MM.1S (cell line): Measurements from ENCODE around the gene UST.

Experiments
- DNase-seq: peaks from one replicate; pipeline ENCODE4 v3.0.0-alpha.2; 2015
- H2AFZ ChIP-seq: fragments of 300-600 bp; sonication (generic); 2 replicates; pipeline ENCODE4 v1.6.0; 2016; ENCODE audit warnings: antibody characterized with exemption, low read length
- H3F3A ChIP-seq: fragments of 300-600 bp; sonication (generic); 2 replicates; pipeline ENCODE4 v1.6.1; 2016; ENCODE audit warnings: mild to moderate bottlenecking, antibody characterized with exemption, low read length, moderate library complexity, mixed read lengths; ENCODE audit not compliant: insufficient read depth
- H3K27ac ChIP-seq: fragments of 300-600 bp; sonication (generic); 2 replicates; pipeline ENCODE4 v1.5.1; 2016; ENCODE audit warnings: mild to moderate bottlenecking, low read length
- H3K27me3 ChIP-seq: fragments of 300-600 bp; sonication (generic); replicated peaks from 2 replicates; pipeline ENCODE4 v1.6.0; 2016; ENCODE audit warnings: low read length; ENCODE audit not compliant: insufficient read depth
- H3K36me3 ChIP-seq: fragments of 300-600 bp; sonication (generic); replicated peaks from 2 replicates; pipeline ENCODE4 v1.6.1; 2016; ENCODE audit warnings: mild to moderate bottlenecking, low read length, mixed read lengths; ENCODE audit not compliant: insufficient read depth
- H3K4me1 ChIP-seq: fragments of 300-600 bp; sonication (generic); 2 replicates; pipeline ENCODE4 v1.6.1; 2016; ENCODE audit warnings: low read length, mixed read lengths
- H3K4me2 ChIP-seq: fragments of 300-600 bp; sonication (generic); 2 replicates; pipeline ENCODE4 v1.6.0; 2016; ENCODE audit warnings: low read depth, low read length
- H3K4me3 ChIP-seq: fragments of 300-600 bp; sonication (generic); 2 replicates; pipeline ENCODE4 v1.5.1; 2016; ENCODE audit warnings: low read length, mixed read lengths
- H3K79me2 ChIP-seq: fragments of 300-600 bp; sonication (generic); 2 replicates; pipeline ENCODE4 v1.6.1; 2016; ENCODE audit warnings: mixed run types, low read length, mixed read lengths
- H3K9ac ChIP-seq: fragments of 300-600 bp; sonication (generic); 2 replicates; pipeline ENCODE4 v1.6.1; 2016; ENCODE audit warnings: low read length, mixed read lengths
- H3K9me2 ChIP-seq: fragments of 300-600 bp; sonication (generic); replicated peaks from 2 replicates; pipeline ENCODE4 v1.6.1; 2016; ENCODE audit warnings: mild to moderate bottlenecking, low read length, mixed read lengths; ENCODE audit not compliant: insufficient read depth
- H3K9me3 ChIP-seq: fragments of 300-600 bp; sonication (generic); replicated peaks from 2 replicates; pipeline ENCODE4 v1.6.1; 2016; ENCODE audit warnings: mild to moderate bottlenecking, low read length, mixed read lengths; ENCODE audit not compliant: insufficient read depth
- H4K20me1 ChIP-seq: fragments of 300-600 bp; sonication (generic); 2 replicates; pipeline ENCODE4 v1.6.1; 2016; ENCODE audit warnings: mild to moderate bottlenecking, low read length, moderate library complexity, mixed read lengths; ENCODE audit not compliant: insufficient read depth
- CTCF ChIP-seq: fragments of 300-600 bp; sonication (generic); IDR thresholded peaks from 2 replicates; pipeline ENCODE4 v1.5.1; 2016; ENCODE audit warnings: antibody characterized with exemption, low read length, mixed read lengths
- EZH2 ChIP-seq: fragments of 300-600 bp; sonication (generic); optimal IDR thresholded peaks from 2 replicates; pipeline ENCODE3; 2017; ENCODE audit warnings: low read depth, mild to moderate bottlenecking, antibody characterized with exemption, low read length, mixed read lengths
- EZH2phosphoT487 ChIP-seq: fragments of 300-600 bp; sonication (generic); IDR thresholded peaks from 2 replicates; pipeline ENCODE4 v1.6.1; 2018; ENCODE audit warnings: antibody characterized with exemption, low read length

The UST gene

GRCh38 chr6:149053848-149054558 is 307.2 kb downstream of the UST start:
- H3K36me3 ChIP-seq, result no peaks in the 10 kb centered on the region
- H3K4me1 ChIP-seq, result no peaks in the 10 kb centered on the region
- no peaks in the 10 kb centered on the region for H3K9me3 ChIP-seq
- H3K9ac ChIP-seq, result no peak overlapping the region
- H2AFZ ChIP-seq, result no peak overlapping the region
- H3K4me2 ChIP-seq, result no peak overlapping the region
- no peaks in the 10 kb centered on the region for H3K9me2 ChIP-seq
- H3K79me2 ChIP-seq, result no peaks in the 10 kb centered on the region
- H4K20me1 ChIP-seq, result no peaks in the 10 kb centered on the region
- H3K4me3 ChIP-seq, result no peak overlapping the region
- DNase-seq, result no peak
- no peak overlapping the region for H3K27ac ChIP-seq
- H3K27me3 ChIP-seq, result no peaks in the 10 kb centered on the region
- TF ChIP-seq EZH2, result no peak
- TF ChIP-seq CTCF, result no peak
- H3F3A ChIP-seq, result no peaks in the 10 kb centered on the region

- Histone ChIP-seq H3K4me3 (no peak overlapping the region), H3K36me3 (no peaks in the 10 kb centered on the region), H3K4me2 (no peak overlapping the region), H4K20me1 (no peaks in the 10 kb centered on the region), H3K79me2 (no peaks in the 10 kb centered on the region), H3K9ac (no peak overlapping the region), H3K27ac (no peak overlapping the region), H3K4me1 (no peaks in the 10 kb centered on the region), H3F3A (no peaks in the 10 kb centered on the region), H3K27me3 (no peaks in the 10 kb centered on the region), H3K9me3 (no peaks in the 10 kb centered on the region), H3K9me2 (no peaks in the 10 kb centered on the region), H2AFZ (no peak overlapping the region)
- TF ChIP-seq EZH2phosphoT487, result no peak
- no peak for TF ChIP-seq CTCF
- TF ChIP-seq EZH2, result no peak
- DNase-seq, result no peak
These were observed 307.8 kb downstream of the UST start for GRCh38 chr6:149054559-149055194.

GRCh38 chr6:149055195-149055899 is 308.5 kb downstream of the UST start:
- Histone ChIP-seq H3K4me3 (no peak overlapping the region), H3K9ac (no peak overlapping the region), H3K27me3 (no peaks in the 10 kb centered on the region), H3K9me2 (no peaks in the 10 kb centered on the region), H3K4me1 (no peaks in the 10 kb centered on the region), H3K9me3 (no peaks in the 10 kb centered on the region), H3F3A (no peaks in the 10 kb centered on the region), H4K20me1 (no peaks in the 10 kb centered on the region), H3K79me2 (no peaks in the 10 kb centered on the region), H3K36me3 (no peaks in the 10 kb centered on the region), H3K4me2 (no peak overlapping the region), H3K27ac (no peak overlapping the region), H2AFZ (no peak overlapping the region)
- no peak for DNase-seq
- no peak for TF ChIP-seq EZH2phosphoT487
- no peak for TF ChIP-seq EZH2
- no peak for TF ChIP-seq CTCF
